Smooth muscle cell (in vitro differentiated cells): ENCODE measurements around the gene ZNF343. TPM values are rescaled to one million over a fixed set of nuclear protein-coding genes. Genes with fewer than 3 reads are reported as not detected.

Experiments used
- DNase-seq: peaks from one replicate; lab custom pipeline; 2025; ENCODE audit not compliant: unreplicated experiment; lab: John Stamatoyannopoulos, UW
- H2AFZ ChIP-seq: fragments of 200-600 bp; sonication (generic); 2 replicates; pipeline ENCODE4 v1.6.0; 2016; ENCODE audit warnings: antibody characterized with exemption, low read depth, mild to moderate bottlenecking
- H3F3A ChIP-seq: fragments of 200-600 bp; sonication (generic); 2 replicates; pipeline ENCODE4 v1.6.0; 2017; ENCODE audit warnings: antibody characterized with exemption, low read depth
- H3K27ac ChIP-seq: fragments of 200-600 bp; sonication (generic); 2 replicates; pipeline ENCODE4 v1.5.1; 2016; ENCODE audit warnings: low read depth, mild to moderate bottlenecking
- H3K27me3 ChIP-seq: fragments of 200-600 bp; sonication (generic); 2 replicates; pipeline ENCODE4 v1.6.1; 2016; ENCODE audit warnings: low read depth, mild to moderate bottlenecking
- H3K36me3 ChIP-seq: fragments of 200-600 bp; sonication (generic); 2 replicates; pipeline ENCODE4 v1.5.1; 2016; ENCODE audit warnings: low read depth
- H3K4me1 ChIP-seq: fragments of 200-600 bp; sonication (generic); 2 replicates; pipeline ENCODE4 v1.5.1; 2016; ENCODE audit warnings: low read depth
- H3K4me2 ChIP-seq: fragments of 200-600 bp; sonication (generic); 2 replicates; pipeline ENCODE4 v1.6.0; 2016; ENCODE audit warnings: mild to moderate bottlenecking
- H3K4me3 ChIP-seq: fragments of 200-600 bp; sonication (generic); 2 replicates; pipeline ENCODE4 v1.5.1; 2016; ENCODE audit warnings: mild to moderate bottlenecking
- H3K79me2 ChIP-seq: fragments of 200-600 bp; sonication (generic); 2 replicates; pipeline ENCODE4 v1.6.0; 2016; ENCODE audit warnings: low read depth, mild to moderate bottlenecking
- H3K9ac ChIP-seq: fragments of 200-600 bp; sonication (generic); 2 replicates; pipeline ENCODE4 v1.6.0; 2016; ENCODE audit warnings: low read depth
- H3K9me3 ChIP-seq: fragments of 200-600 bp; sonication (generic); replicated peaks from 2 replicates; pipeline ENCODE4 v1.5.1; 2016; ENCODE audit warnings: low read depth
- H4K20me1 ChIP-seq: fragments of 200-600 bp; sonication (generic); 2 replicates; pipeline ENCODE4 v1.6.0; 2016; ENCODE audit warnings: low read depth
- WGBS: methylation state at CpG from one replicate; pipeline ENCODE4 v1.1.7; 2016; ENCODE audit warnings: low lambda C conversion rate; 5-methylcytosine and 5-hydroxymethylcytosine counted together
- polyA plus RNA-seq: library from polyadenylated mRNA; unstranded; fragments of >200 nt; fragmentation: Nextera tagmentation; extraction: Ambion mirVana; gene quantifications from 2 replicates; pipeline ENCODE4 v1.2.1, GENCODE V29; 2016
- total RNA-seq: library from RNA; depleted of rRNA; stranded (reverse); fragments of >200 nt; gene quantifications from 2 replicates; pipeline ENCODE4 v1.2.3, GENCODE V29; 2014
- TF ChIP-seq, protein P1 (sequence below): fragments of 200-600 bp; sonication (generic); IDR thresholded peaks from 2 replicates; pipeline ENCODE4 v1.5.1; 2017; ENCODE audit warnings: borderline replicate concordance, mild to moderate bottlenecking, antibody characterized with exemption; ENCODE audit not compliant: insufficient read depth, poor library complexity, severe bottlenecking

Gene ZNF343
- total and polyA plus RNA-seq, 2 experiments from 2014 or later = 2.3 to 5.0 TPM

DNA sequence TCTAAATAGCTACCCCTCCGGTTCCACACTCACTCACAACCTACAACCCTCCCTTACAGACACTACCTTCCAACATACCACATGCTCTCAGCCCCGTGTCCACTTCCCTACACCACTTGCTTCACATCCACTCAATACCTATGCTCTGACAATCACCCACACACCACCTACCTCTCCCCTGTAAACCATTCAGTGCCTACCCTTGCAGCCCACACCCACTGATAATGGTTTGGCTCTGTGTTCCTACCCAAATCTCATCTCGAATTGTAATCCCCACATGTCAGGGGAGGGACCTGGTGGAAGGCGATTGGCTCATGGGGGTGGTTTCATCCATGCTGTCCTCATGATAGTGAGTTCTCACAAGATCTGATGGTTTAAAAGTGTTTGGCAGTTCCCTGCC, 9.8 kb upstream of the ZNF343 start:
- H3K27me3 ChIP-seq = peaks cover 31% of the 10 kb centered on the region
- H2AFZ ChIP-seq = no peak overlapping the region
- no peaks in the 10 kb centered on the region for H3F3A ChIP-seq
- H4K20me1 ChIP-seq = no peaks in the 10 kb centered on the region
- H3K27ac ChIP-seq = no peak overlapping the region
- 72% methylated on average over 4 of the region's 4 CpGs for WGBS
- TF ChIP-seq, protein P1, sequence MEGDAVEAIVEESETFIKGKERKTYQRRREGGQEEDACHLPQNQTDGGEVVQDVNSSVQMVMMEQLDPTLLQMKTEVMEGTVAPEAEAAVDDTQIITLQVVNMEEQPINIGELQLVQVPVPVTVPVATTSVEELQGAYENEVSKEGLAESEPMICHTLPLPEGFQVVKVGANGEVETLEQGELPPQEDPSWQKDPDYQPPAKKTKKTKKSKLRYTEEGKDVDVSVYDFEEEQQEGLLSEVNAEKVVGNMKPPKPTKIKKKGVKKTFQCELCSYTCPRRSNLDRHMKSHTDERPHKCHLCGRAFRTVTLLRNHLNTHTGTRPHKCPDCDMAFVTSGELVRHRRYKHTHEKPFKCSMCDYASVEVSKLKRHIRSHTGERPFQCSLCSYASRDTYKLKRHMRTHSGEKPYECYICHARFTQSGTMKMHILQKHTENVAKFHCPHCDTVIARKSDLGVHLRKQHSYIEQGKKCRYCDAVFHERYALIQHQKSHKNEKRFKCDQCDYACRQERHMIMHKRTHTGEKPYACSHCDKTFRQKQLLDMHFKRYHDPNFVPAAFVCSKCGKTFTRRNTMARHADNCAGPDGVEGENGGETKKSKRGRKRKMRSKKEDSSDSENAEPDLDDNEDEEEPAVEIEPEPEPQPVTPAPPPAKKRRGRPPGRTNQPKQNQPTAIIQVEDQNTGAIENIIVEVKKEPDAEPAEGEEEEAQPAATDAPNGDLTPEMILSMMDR = no peak
- H3K9ac ChIP-seq = no peak overlapping the region
- H3K4me3 ChIP-seq = no peak overlapping the region
- no peaks in the 10 kb centered on the region for H3K36me3 ChIP-seq
- no peaks in the 10 kb centered on the region for H3K4me1 ChIP-seq
- no peak overlapping the region for H3K4me2 ChIP-seq
- DNase-seq = no peak
- H3K9me3 ChIP-seq = no peaks in the 10 kb centered on the region
- no peaks in the 10 kb centered on the region for H3K79me2 ChIP-seq

DNA sequence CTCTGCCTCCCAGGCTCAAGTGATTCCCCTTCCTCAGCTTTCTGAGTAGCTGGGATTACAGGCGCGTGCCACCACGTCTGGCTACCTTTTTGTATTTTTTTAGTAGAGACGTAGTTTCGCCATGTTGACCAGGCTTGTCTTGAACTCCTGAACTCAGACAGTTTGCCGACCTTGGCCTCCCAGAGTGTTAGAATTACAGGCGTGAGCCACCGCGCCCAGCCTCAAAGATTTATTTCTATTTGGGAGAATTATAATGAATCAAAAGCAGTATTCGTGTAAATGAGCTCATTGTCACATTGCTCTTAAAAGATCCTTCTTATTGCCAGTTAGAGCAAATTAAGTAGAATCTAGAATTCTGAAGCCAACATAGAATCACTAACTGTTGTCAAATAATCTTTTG, 9.4 kb upstream of the ZNF343 start:
- no peak for DNase-seq
- H3K79me2 ChIP-seq = no peaks in the 10 kb centered on the region
- no peaks in the 10 kb centered on the region for H3F3A ChIP-seq
- no peak overlapping the region for H3K4me3 ChIP-seq
- WGBS = 86% methylated on average over 10 of the region's 10 CpGs
- H3K4me1 ChIP-seq = no peaks in the 10 kb centered on the region
- no peaks in the 10 kb centered on the region for H3K9me3 ChIP-seq
- peaks cover 36% of the 10 kb centered on the region for H3K27me3 ChIP-seq
- TF ChIP-seq, protein P1 = no peak
- H2AFZ ChIP-seq = no peak overlapping the region
- H3K27ac ChIP-seq = no peak overlapping the region
- H4K20me1 ChIP-seq = no peaks in the 10 kb centered on the region
- no peaks in the 10 kb centered on the region for H3K36me3 ChIP-seq
- H3K9ac ChIP-seq = no peak overlapping the region
- no peak overlapping the region for H3K4me2 ChIP-seq

- Histone ChIP-seq H4K20me1 (no peaks in the 10 kb centered on the region), H3K27ac (no peak overlapping the region), H3K27me3 (peaks cover 40% of the 10 kb centered on the region), H3K9ac (no peak overlapping the region), H3K36me3 (no peaks in the 10 kb centered on the region), H3K79me2 (no peaks in the 10 kb centered on the region), H3K9me3 (no peaks in the 10 kb centered on the region), H2AFZ (no peak overlapping the region), H3K4me1 (no peaks in the 10 kb centered on the region), H3F3A (no peaks in the 10 kb centered on the region), H3K4me2 (no peak overlapping the region), H3K4me3 (no peak overlapping the region)
- 60% methylated on average over 2 of the region's 2 CpGs for WGBS
- no peak for DNase-seq
- TF ChIP-seq, protein P1 = no peak
Observed at GRCh38 chr20:2516399-2516798, 7.7 kb upstream of the ZNF343 start.

DNA sequence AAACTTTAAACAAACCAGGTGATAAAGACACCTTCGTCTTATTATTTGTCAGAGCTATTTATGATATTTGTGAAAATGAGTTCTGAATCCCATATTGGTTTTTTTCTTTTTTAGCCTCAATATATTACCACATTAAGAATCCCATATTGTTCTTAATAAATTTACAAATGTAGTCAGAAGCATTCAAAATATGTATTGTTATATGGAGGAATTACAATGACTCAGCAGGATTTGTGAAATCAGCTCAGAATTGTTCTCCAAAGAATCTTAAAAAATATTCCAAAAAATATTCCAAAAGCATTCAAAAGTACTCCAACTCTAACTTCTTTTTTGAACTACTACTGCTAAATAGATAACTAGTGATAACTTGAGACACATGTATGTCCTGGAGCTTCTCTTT, 6.5 kb upstream of the ZNF343 start:
- no peak overlapping the region for H3K27ac ChIP-seq
- H3K9ac ChIP-seq = no peak overlapping the region
- TF ChIP-seq, protein P1 = no peak
- peaks cover 40% of the 10 kb centered on the region for H3K27me3 ChIP-seq
- H3K36me3 ChIP-seq = no peaks in the 10 kb centered on the region
- no peak for DNase-seq
- H4K20me1 ChIP-seq = no peaks in the 10 kb centered on the region
- no peaks in the 10 kb centered on the region for H3K4me1 ChIP-seq
- no peaks in the 10 kb centered on the region for H3K79me2 ChIP-seq
- 64% methylated on average over 1 of the region's 1 CpG for WGBS
- no peaks in the 10 kb centered on the region for H3K9me3 ChIP-seq
- no peak overlapping the region for H2AFZ ChIP-seq
- H3K4me2 ChIP-seq = no peak overlapping the region
- H3K4me3 ChIP-seq = no peak overlapping the region
- no peaks in the 10 kb centered on the region for H3F3A ChIP-seq
